GM19468 (cell line): ENCODE results near the gene CDC42EP4.
A peak's percentile ranks its signal among the peaks of the same experiment; 100 is the strongest.
"Not testable (repeated sequence)": the region's sequence is repeated elsewhere in the genome, so short reads cannot be mapped to it uniquely, and the experiment has no call there.

Experiments used
- ATAC-seq: cut with Tn5 transposase; IDR thresholded peaks from one replicate; pipeline ENCODE4 v1.9.1; 2021; ENCODE audit warnings: mild to moderate bottlenecking, moderate library complexity, moderate number of reproducible peaks; ENCODE audit not compliant: unreplicated experiment; ENCODE audit errors: extremely low read depth

CDC42EP4 gene

GRCh38 chr17:73324160-73324475 lies 12.3 kb upstream of the CDC42EP4 start:
- no peak for ATAC-seq

DNA sequence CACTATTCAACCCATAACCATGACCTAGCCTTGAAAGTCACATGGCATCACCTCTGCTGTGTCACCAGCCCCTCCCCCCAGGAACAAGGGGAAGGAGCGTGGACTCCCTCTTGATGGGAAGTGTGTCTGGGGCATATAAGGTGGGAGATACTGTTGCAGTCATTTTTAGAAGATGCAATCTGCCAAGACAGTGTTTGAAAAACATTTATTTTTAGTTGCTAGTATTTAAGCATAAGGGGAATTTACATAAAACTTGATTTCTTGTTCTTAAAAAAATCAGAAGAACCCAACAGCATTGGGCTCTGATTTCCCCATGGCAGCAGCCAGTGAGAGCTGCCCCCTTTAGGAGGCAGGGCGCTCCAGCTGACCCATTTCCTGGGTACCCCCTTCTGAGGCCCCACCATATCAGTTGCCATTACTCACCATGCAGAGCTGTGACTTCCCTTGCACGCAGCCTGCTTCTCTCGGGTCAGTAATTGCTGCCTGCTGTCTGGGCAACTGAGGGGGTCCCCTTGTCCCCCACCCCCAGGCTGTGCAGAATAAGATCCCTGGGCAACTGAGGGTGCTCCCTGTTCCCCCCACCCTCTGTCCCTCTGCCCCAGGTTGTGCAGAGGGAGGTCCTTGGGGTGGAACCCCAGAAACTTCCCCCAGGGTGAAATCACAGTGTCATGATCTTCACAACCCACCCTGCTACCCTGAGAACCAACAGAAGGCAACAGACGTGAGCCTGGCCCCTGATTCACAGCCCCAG lies 11.8 kb upstream of the CDC42EP4 start:
- ATAC-seq, result no peak

- ATAC-seq, result no peak
These were observed 8.9 kb upstream of the CDC42EP4 start for GRCh38 chr17:73320601-73321264.

DNA sequence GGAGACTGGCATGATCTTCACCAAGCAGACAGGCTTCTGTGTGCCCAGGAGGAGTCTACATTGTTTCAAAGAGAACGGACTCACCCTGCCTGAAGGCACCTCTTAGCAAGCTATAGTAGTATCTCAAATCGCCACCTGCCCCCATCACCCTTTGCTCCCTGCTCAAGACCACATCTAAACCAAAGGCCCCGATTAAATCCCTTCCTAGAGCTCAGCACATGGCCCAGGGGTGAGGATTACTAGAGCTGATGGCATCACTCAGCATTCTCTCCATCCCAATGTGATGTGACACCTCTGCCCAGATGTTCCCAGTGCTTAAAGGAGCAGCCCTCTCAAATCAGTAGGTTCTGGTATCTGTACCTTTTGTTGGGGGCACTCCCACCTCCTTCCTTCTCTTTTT lies 8.0 kb upstream of the CDC42EP4 start:
- no peak for ATAC-seq

DNA sequence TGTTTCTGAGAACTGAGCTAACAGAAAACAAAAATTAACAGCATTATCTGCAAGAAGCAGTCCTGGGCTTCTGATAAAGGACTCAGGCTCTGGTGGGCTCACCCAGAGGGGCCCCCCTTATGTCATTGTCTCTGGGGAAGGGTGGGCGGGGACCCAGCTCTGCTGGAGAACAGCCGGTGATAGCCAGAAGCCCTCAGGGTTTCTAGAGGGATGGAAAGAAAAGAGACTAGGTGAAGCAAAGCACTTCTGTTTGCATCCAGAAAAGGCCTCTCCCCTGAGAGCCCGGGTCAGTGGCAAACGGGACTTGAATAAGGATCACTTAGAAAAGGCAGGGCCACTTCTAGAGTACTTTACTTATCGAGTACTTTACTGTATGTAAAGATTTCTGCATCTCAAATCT lies 7.0 kb upstream of the CDC42EP4 start:
- no peak for ATAC-seq

GRCh38 chr17:73318427-73318813 lies 6.6 kb upstream of the CDC42EP4 start:
- ATAC-seq, result no peak

- ATAC-seq, result no peak
These were observed 6.0 kb upstream of the CDC42EP4 start for GRCh38 chr17:73317513-73318426.

- ATAC-seq, result peak; percentile 46
These were observed 5.2 kb upstream of the CDC42EP4 start for GRCh38 chr17:73316919-73317505.

DNA sequence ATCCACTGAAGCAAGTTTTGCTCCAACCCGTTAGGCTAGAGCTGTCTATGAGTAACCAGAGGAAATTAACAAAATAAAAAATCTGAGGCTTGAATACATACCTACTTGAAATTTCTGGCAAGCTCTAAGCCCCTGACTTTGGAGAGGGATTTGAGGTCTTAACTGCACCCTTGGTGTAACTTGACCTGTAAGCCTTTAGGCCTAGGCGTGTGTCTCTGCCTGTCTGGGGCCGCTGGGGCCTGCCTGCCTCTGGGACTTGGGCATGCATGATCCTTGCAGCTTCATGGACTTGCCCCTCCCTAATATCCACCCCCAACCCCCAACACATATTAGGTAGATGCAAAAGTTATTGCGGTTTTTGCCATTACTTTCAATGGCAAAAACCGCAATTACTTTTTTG lies 3.7 kb upstream of the CDC42EP4 start:
- ATAC-seq, result no peak

DNA sequence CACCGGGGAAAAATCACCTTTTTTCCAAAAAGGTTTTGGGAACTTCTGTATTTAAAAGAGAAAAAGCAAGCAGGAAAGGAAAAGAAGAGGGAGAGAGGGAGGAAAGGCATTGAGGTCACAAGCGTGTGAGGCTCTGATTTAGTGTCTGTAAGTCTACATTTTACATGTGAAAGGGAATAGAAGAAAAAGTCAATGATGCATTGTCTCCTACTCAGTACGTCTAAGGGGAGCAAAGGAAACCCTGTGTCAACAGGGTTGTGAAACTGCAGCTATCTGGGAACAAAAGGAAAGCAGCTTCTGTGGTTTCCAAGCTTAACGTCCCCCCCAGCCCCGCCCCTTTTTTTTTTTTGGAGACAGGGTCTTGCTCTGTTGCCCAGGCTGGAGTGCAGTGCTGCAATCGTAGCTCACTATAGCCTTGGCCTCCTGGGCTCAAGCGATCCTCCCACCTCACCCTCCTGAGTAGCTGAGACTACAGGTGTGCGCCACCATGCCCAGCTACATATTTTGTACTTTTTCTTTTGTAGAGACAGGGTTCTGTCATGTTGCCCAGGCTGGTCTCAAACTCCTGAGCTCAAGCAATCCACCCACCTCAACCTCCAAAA lies 1.8 kb upstream of the CDC42EP4 start:
- ATAC-seq, result no peak

DNA sequence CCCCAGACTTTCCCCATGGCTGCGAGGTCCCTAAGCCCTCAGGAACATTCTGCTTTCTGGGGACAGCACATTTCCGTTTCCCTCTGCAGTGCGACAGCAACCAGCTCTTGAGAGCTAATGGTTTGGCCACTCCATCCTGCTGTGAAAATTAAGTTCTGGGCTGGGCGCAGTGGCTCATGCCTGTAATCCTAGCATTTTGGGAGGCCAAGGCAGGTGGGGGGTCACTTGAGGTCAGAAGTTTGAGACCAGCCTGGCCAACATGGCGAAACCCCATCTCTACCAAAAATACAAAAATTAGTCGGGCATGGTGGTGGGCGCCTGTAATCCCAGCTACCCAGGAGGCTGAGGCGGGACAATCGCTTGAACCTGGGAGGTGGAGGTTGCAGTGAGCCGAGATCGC lies 1.1 kb upstream of the CDC42EP4 start:
- ATAC-seq, result not testable (repeated sequence)

GRCh38 chr17:73311428-73311780 lies 397 bp downstream of the CDC42EP4 start:
- peak; percentile 1 for ATAC-seq

DNA sequence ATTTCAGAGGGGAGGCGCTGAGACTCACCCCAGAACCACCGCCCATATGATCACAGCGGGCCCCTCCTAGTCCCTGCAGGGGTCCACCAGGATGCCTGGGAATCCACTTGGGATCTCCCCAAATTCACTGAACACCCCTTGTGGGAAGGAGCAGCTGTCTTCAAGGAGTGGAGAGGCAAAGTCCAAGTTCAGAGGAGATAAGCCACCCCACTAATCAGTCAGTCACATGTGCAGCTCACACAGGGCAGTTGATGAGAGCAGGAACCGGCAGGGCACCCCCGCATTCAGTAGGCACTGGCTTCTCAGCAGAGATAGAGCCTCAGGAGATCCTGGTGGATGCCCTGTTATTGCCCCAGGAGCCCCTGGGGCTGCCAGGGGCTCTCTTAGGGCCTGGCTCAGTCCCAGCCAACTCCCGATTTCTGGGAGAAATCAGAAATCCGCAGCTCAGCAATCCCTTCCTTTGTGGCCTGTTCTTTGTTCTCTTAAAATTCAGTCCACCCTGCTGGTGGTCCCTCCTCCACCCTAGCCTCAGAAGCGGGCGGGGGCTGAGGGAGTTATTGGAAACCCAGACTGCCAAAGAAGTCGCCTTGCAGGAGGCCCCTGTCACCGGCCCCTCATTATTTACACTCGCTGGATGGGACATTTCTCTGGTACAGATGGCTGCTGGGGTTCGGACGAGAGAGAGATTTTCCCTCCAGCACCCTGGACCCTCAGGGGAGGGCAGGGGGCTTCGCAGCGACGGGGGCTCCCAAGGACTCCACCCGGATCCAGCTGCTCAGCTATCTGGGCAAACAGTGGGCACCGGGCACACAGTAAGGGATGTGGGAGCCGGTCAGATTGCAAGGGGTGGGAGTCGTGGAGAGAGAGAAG lies 1.8 kb downstream of the CDC42EP4 start:
- ATAC-seq, result no peak

DNA sequence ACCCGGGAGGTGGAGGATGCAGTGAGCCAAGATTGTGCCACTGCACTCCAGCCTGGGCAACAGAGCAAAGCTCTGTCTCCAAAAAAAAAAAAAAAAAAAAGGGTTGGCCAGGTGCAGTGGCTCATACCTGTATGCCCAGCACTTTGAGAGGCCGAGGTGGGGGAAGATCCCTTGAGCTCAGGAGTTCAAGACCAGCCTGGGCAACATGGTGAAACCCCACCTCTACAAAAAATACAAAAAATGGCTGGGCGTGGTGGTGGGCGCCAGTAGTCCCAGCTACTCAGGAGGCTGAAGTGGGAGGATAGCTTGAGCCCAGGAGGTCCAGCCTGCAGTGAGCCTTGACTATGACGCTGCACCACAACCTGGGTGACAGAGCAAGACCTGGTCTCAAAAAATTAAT lies 2.8 kb downstream of the CDC42EP4 start:
- ATAC-seq, result not testable (repeated sequence)

DNA sequence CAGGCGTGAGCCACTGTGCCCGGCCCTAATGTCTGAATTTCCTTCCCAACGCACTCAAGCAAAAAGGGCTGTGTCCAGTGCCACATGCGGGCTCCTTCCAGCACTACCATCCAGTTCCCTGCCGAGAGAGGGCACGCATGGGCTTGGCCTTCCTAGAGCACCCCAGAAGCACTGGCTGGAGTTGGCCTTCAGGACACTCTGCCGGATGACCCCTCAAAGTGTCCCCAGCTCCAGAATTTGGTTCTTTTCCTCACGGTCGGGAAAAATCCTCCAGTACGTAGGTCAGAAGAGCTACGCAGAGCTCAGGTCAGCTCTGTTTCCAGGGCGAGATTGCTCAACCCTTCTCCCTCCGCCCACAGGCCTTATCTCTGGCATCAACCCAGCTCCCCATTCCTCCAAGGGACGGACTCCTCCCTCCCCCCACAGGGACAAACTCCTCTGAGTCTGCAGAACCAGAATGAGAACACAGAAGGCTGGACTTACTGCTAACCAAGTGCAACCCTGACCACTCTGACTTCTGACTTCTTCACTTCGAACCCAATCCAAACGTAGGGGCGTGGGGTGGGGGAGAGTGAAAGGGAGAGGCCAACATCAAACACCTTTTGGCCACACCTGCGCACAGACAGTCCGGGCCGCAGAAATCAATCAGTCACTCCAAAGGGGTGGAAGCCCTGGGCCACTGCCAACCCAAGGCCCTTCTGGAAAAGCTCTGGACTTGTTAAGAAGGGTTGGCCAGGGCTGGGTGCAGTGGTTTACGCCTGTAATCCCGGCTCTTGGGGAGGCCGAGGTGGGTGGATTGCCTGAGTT lies 3.6 kb downstream of the CDC42EP4 start:
- ATAC-seq, result no peak

DNA sequence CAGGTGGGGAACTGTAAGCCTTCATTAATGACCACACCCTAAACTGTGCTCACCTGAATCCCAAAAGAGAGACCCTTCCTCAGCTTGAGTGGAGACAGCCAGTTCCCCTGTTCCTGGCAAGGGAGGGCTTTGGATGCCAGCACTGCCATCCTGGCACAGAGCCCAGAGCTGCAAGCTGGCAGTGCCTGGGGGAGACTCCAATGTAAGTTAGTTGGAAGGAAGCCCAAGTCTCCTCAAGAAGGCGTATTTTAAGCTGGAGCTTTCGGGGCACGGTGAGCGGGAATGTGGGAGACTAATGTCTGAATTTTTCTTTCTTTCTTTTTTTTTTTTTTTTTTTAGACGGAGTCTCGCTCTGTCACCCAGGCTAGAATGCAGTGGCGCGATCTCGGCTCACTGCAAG lies 4.7 kb downstream of the CDC42EP4 start:
- ATAC-seq, result no peak

DNA sequence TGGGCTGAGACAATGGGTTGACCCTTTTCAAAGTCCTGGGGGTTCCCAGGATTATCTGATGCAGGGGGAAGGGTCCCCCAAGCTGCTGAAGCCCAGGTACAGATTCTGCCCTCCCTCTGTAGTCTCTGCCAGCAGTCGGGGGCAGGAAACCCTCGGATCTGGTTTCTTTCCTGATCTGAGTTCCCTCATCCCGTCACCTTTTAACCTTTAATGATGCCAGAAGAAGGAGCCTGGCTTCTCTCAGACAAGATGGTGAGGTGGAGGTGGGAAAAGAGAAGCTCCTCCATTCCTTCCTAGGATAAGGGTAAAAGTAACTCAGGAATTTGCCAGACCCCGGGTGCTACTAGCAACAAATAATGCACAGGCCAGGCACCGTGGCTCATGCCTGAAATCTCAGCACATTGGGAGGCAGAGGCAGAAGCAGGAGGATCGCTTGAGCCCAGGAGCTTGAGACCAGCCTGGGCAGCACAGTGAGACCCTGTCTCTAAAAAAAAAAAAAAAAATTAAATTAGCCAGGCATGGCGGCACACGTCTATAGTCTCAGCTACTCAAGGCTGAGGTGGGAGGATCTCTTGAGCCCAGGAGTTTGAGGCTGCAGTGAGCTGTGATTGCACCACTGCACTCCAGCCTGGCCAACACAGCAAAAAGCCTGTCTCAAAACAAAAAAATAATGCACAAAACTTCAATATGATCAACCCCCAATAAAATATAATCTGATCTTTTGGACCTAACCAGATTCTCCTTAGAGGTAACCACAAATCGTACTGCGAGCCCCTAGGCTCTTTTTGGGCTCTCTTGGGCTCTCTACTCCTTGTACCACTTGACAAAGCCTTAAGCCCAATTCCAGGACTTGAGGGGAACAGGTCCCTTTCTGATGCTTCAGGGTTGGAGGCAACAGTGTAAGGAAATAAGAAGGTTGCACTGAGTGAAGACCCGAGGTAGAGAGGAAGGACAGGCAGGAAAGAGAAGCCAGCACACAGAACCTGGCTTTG lies 5.7 kb downstream of the CDC42EP4 start:
- ATAC-seq, result no peak
